Activated naive CD4-positive, alpha-beta T cell treated with anti-CD3 and anti-CD28 coated beads, Interleukin-2, amount 50 U/mL, for 24 hours (primary cell): ENCODE measurements around the gene ARHGEF37.
"Not testable (repeated sequence)": the region's sequence is repeated elsewhere in the genome, so short reads cannot be mapped to it uniquely, and the experiment has no call there.

ENCODE experiments used
- H3K27ac Mint-ChIP-seq: one replicate; pipeline ENCODE4 v1.8.0; 2021; ENCODE audit warnings: mild to moderate bottlenecking, mixed read lengths
- H3K27me3 Mint-ChIP-seq: one replicate; pipeline ENCODE4 v1.8.0; 2021; ENCODE audit warnings: mixed read lengths
- H3K36me3 Mint-ChIP-seq: one replicate; pipeline ENCODE4 v1.8.0; 2021; ENCODE audit warnings: mixed read lengths
- H3K4me1 Mint-ChIP-seq: one replicate; pipeline ENCODE4 v1.8.0; 2021; ENCODE audit warnings: mixed read lengths
- H3K4me3 Mint-ChIP-seq: one replicate; pipeline ENCODE4 v1.8.0; 2021; ENCODE audit warnings: mild to moderate bottlenecking, mixed read lengths
- H3K9me3 Mint-ChIP-seq: one replicate; pipeline ENCODE4 v1.8.0; 2021; ENCODE audit warnings: mixed read lengths

The ARHGEF37 gene

DNA sequence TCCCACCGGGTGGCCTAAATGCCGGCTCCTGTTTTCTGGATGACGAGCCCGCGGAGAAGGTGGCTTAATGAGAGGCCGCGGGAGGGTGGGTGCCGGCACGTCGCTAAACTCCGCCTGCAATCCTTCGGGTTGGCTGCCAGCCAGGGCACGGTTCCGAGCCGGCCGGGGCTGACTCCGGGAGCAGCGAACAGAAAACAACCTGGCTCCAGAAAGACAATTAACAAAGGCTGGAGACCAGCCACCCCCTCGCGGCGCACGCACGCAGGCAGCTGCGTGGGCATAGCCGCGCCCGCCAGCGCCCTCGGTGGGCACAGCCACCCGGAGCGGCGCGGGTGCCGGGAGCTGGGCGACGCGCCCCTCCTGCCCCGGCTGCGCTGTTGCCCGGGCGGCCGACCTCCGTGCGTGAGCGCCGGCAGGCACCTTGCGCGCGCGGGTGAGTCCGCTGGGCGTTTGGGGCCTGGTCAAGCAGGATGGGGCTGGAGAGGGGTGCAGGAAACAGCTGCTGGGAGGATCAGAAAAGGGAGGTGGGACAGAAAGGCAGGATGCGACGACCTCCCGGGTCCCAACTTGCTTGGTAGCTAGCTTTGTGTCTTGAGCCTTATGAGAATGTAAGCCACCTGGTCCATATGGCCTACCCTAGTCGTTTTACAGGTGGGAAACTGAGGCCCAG lies at the start of gene ARHGEF37:
Gene ARHGEF37 (plus strand): TSS at position 307 of the 670 bp plus-strand sequence. CDS start 16,272 bp downstream, outside the sequence.
- Mint-ChIP-seq H3K36me3 (no peaks in the 10 kb centered on the region), H3K4me3 (peak within 1 kb of the TSS; percentile 82), H3K27ac (peak within 1 kb of the TSS; percentile 35), H3K4me1 (peaks cover 15% of the 10 kb centered on the region), H3K27me3 (no peaks in the 10 kb centered on the region), H3K9me3 (no peaks in the 10 kb centered on the region)

DNA sequence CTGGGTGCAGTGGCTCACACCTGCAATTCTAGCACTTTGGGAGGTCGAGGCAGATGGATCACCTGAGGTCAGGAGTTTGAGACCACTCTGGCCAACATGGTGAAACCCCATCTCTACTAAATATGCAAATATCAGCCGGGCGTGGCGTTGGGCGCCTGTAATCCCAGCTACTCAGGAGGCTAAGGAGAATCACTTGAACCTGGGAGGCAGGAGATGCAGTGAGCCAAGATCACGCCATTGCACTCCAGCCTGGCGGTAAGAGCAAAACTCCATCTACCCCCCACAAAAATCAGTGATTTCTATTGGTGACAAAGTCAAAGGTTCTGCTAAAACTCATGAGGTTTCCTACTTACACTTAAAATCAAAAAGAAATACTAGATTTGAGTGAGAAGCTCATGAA lies 48.9 kb upstream of the ARHGEF37 start:
- Mint-ChIP-seq H3K9me3 (no peaks in the 10 kb centered on the region), H3K4me1 (peaks cover 87% of the 10 kb centered on the region), H3K27ac (no peak overlapping the region), H3K27me3 (no peaks in the 10 kb centered on the region), H3K4me3 (no peak overlapping the region), H3K36me3 (peaks cover 19% of the 10 kb centered on the region)

DNA sequence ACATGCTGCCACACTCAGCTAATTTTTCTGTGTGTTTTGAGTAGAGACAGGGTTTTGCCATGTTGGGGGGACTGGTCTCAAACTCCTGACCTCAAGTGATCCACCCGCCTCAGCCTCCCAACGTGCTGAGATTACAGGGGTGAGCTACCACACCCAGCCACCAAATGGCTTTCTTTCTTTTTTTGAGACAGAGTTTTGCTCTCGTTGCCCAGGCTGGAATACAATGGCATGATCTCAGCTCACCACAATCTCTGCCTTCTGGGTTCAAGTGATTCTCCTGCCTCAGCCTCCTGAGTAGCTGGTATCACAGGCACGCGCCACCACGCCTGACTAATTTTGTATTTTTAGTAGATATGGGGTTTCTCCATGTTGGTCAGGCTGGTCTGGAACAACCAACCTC lies 45.5 kb upstream of the ARHGEF37 start:
- H3K27me3 Mint-ChIP-seq, H3K27ac Mint-ChIP-seq, H3K9me3 Mint-ChIP-seq, H3K4me3 Mint-ChIP-seq: not testable (repeated sequence)
- peaks cover 75% of the 10 kb centered on the region for H3K4me1 Mint-ChIP-seq
- H3K36me3 Mint-ChIP-seq: peaks cover 23% of the 10 kb centered on the region

- Mint-ChIP-seq H3K4me3 (no peak overlapping the region), H3K27me3 (no peaks in the 10 kb centered on the region), H3K36me3 (peaks cover 24% of the 10 kb centered on the region), H3K27ac (peak overlapping the region; percentile 35), H3K4me1 (peaks cover 73% of the 10 kb centered on the region), H3K9me3 (no peaks in the 10 kb centered on the region)
Observed at GRCh38 chr5:149537374-149537975, 43.8 kb upstream of the ARHGEF37 start.

DNA sequence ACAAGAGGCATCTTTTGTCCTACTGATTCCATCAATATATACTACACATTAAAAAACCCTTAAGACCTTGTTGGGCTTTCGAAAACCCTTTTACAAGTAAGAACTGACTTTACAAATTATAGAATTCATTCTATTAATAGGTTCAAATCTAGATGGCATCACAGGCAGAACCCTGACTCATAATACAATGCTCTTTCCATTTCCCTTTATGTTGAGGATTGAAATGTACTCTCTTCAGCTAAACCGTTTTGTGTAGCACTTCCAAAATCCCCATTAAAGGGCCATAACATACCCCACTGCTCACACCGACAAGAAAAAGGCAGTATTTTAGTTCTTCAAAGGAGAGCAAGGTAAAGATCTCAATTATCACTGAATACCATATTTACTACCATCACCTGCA lies 41.2 kb upstream of the ARHGEF37 start:
- Mint-ChIP-seq H3K4me1 (peaks cover 66% of the 10 kb centered on the region), H3K4me3 (peak overlapping the region; percentile 82), H3K27ac (peak overlapping the region; percentile 72), H3K9me3 (no peaks in the 10 kb centered on the region), H3K36me3 (peaks cover 14% of the 10 kb centered on the region), H3K27me3 (no peaks in the 10 kb centered on the region)

GRCh38 chr5:149541893-149542292 lies 39.4 kb upstream of the ARHGEF37 start:
- H3K27ac Mint-ChIP-seq: no peak overlapping the region
- peaks cover 66% of the 10 kb centered on the region for H3K4me1 Mint-ChIP-seq
- peak overlapping the region; percentile 39 for H3K4me3 Mint-ChIP-seq
- no peaks in the 10 kb centered on the region for H3K9me3 Mint-ChIP-seq
- peaks cover 13% of the 10 kb centered on the region for H3K36me3 Mint-ChIP-seq
- H3K27me3 Mint-ChIP-seq: no peaks in the 10 kb centered on the region

GRCh38 chr5:149543361-149544027 lies 37.8 kb upstream of the ARHGEF37 start:
- Mint-ChIP-seq H3K36me3 (peaks cover 16% of the 10 kb centered on the region), H3K9me3 (no peaks in the 10 kb centered on the region), H3K4me1 (peaks cover 73% of the 10 kb centered on the region), H3K27ac (peak overlapping the region; percentile 5), H3K4me3 (peak overlapping the region; percentile 1), H3K27me3 (no peaks in the 10 kb centered on the region)

- Mint-ChIP-seq H3K27me3 (no peaks in the 10 kb centered on the region), H3K36me3 (peaks cover 19% of the 10 kb centered on the region), H3K4me3 (no peak overlapping the region), H3K27ac (peak overlapping the region; percentile 35), H3K9me3 (no peaks in the 10 kb centered on the region), H3K4me1 (peaks cover 76% of the 10 kb centered on the region)
Observed at GRCh38 chr5:149544028-149544420, 37.3 kb upstream of the ARHGEF37 start.

DNA sequence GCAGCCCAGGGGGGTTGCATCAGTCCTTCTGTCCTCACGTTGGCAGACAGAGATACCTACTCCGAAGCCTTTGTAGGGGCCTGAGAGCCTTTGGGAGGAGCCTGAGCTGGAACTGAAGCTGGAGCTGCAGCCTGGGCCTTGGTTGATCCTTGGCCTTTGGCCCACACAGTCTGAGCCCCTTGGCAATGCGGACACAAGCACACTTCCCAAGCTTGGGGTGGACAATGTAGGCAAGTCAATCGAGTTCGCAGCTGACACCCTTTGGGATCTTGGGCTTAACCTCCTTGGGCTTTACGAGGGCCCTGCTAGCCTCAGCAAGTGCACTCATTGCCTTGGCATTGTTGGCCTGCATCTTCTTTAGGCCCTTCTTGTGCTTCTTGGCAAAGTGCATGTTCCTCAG lies 36.0 kb upstream of the ARHGEF37 start:
- H3K4me3 Mint-ChIP-seq: no peak overlapping the region
- H3K36me3 Mint-ChIP-seq: peaks cover 28% of the 10 kb centered on the region
- H3K4me1 Mint-ChIP-seq: peaks cover 67% of the 10 kb centered on the region
- H3K27me3 Mint-ChIP-seq: no peaks in the 10 kb centered on the region
- H3K27ac Mint-ChIP-seq: no peak overlapping the region
- no peaks in the 10 kb centered on the region for H3K9me3 Mint-ChIP-seq

GRCh38 chr5:149546974-149547373 lies 34.3 kb upstream of the ARHGEF37 start:
- H3K4me1 Mint-ChIP-seq: peaks cover 61% of the 10 kb centered on the region
- H3K4me3 Mint-ChIP-seq: peak overlapping the region; percentile 84

GRCh38 chr5:149549461-149550267 lies 31.6 kb upstream of the ARHGEF37 start:
- no peaks in the 10 kb centered on the region for H3K27me3 Mint-ChIP-seq
- H3K36me3 Mint-ChIP-seq: peaks cover 25% of the 10 kb centered on the region
- H3K4me1 Mint-ChIP-seq: peaks cover 44% of the 10 kb centered on the region
- no peaks in the 10 kb centered on the region for H3K9me3 Mint-ChIP-seq
- H3K27ac Mint-ChIP-seq: peak overlapping the region; percentile 99
- peak overlapping the region; percentile 97 for H3K4me3 Mint-ChIP-seq

More at GRCh38 chr5:149546974-149547373, 34.3 kb upstream of the ARHGEF37 start:
- Mint-ChIP-seq H3K27me3 (no peaks in the 10 kb centered on the region), H3K36me3 (peaks cover 25% of the 10 kb centered on the region), H3K27ac (peak overlapping the region; percentile 79), H3K9me3 (no peaks in the 10 kb centered on the region)

GRCh38 chr5:149550268-149550583 lies 31.1 kb upstream of the ARHGEF37 start:
- H3K4me1 Mint-ChIP-seq: peaks cover 44% of the 10 kb centered on the region
- H3K27ac Mint-ChIP-seq: peak overlapping the region; percentile 99
- peaks cover 25% of the 10 kb centered on the region for H3K36me3 Mint-ChIP-seq
- peak overlapping the region; percentile 97 for H3K4me3 Mint-ChIP-seq
- H3K9me3 Mint-ChIP-seq: no peaks in the 10 kb centered on the region
- no peaks in the 10 kb centered on the region for H3K27me3 Mint-ChIP-seq

- H3K9me3 Mint-ChIP-seq: no peaks in the 10 kb centered on the region
- peak overlapping the region; percentile 97 for H3K4me3 Mint-ChIP-seq
- no peaks in the 10 kb centered on the region for H3K27me3 Mint-ChIP-seq
- peaks cover 41% of the 10 kb centered on the region for H3K4me1 Mint-ChIP-seq
- H3K36me3 Mint-ChIP-seq: peaks cover 24% of the 10 kb centered on the region
- peak overlapping the region; percentile 99 for H3K27ac Mint-ChIP-seq
Observed at GRCh38 chr5:149550594-149551226, 30.6 kb upstream of the ARHGEF37 start.

GRCh38 chr5:149551227-149552037 lies 29.9 kb upstream of the ARHGEF37 start, which contains the start of gene CSNK1A1:
TSS of gene CSNK1A1 (minus strand) at chr5:149551439. CDS start at chr5:149550964, 475 bp downstream.
- H3K4me1 Mint-ChIP-seq: peaks cover 34% of the 10 kb centered on the region
- no peaks in the 10 kb centered on the region for H3K9me3 Mint-ChIP-seq
- H3K27me3 Mint-ChIP-seq: no peaks in the 10 kb centered on the region
- H3K27ac Mint-ChIP-seq: peak within 1 kb of the TSS; percentile 99
- H3K4me3 Mint-ChIP-seq: peak within 1 kb of the TSS; percentile 97
- peaks cover 22% of the 10 kb centered on the region for H3K36me3 Mint-ChIP-seq
